GM12872 (cell line): Measurements from ENCODE around the gene RAD9A.

Experiments used
- TF ChIP-seq, protein P1 (sequence below): IDR thresholded peaks from 3 replicates; pipeline ENCODE4 v1.5.1; 2011; ENCODE audit warnings: low read depth, mild to moderate bottlenecking, low read length, moderate library complexity; ENCODE audit not compliant: insufficient read depth

RAD9A gene

DNA sequence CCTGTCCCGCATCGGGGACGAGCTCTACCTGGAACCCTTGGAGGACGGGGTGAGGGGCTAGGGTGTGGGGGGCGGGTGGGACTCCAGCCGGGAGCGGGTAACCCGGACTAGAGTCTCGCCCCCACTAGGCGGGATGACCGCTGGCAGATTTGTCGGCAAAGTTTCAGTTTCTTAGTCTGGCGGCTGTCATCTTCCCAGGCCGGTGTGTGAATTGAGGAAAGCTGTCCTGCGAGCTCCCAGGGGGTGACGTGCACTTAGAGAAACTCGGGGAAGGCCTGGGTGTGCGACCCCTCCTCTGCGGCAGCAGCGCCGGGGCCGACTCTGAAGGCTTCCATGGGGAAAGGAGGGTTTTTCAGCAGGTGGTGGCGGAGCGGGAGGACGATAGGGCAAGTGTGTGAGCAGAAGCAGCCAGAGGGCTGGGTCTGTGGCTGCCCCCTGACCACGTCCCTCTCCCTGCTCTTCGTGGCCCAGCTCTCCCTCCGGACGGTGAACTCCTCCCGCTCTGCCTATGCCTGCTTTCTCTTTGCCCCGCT, 463 bp downstream of the RAD9A start:
- TF ChIP-seq, protein P1, sequence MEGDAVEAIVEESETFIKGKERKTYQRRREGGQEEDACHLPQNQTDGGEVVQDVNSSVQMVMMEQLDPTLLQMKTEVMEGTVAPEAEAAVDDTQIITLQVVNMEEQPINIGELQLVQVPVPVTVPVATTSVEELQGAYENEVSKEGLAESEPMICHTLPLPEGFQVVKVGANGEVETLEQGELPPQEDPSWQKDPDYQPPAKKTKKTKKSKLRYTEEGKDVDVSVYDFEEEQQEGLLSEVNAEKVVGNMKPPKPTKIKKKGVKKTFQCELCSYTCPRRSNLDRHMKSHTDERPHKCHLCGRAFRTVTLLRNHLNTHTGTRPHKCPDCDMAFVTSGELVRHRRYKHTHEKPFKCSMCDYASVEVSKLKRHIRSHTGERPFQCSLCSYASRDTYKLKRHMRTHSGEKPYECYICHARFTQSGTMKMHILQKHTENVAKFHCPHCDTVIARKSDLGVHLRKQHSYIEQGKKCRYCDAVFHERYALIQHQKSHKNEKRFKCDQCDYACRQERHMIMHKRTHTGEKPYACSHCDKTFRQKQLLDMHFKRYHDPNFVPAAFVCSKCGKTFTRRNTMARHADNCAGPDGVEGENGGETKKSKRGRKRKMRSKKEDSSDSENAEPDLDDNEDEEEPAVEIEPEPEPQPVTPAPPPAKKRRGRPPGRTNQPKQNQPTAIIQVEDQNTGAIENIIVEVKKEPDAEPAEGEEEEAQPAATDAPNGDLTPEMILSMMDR = no peak

DNA sequence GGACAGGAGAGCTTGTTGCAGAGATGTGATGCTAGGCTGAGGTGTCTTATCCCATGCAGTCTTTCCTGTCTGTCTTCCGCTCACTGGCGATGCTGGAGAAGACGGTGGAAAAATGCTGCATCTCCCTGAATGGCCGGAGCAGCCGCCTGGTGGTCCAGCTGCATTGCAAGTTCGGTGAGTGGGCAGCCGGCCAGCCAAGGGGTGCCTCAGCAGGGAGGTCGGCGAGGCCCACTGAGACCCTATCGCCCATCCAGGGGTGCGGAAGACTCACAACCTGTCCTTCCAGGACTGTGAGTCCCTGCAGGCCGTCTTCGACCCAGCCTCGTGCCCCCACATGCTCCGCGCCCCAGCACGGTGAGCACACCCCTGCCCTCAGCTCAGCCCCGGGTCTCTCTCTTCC, 1.7 kb downstream of the RAD9A start:
- TF ChIP-seq, protein P1 = no peak

DNA sequence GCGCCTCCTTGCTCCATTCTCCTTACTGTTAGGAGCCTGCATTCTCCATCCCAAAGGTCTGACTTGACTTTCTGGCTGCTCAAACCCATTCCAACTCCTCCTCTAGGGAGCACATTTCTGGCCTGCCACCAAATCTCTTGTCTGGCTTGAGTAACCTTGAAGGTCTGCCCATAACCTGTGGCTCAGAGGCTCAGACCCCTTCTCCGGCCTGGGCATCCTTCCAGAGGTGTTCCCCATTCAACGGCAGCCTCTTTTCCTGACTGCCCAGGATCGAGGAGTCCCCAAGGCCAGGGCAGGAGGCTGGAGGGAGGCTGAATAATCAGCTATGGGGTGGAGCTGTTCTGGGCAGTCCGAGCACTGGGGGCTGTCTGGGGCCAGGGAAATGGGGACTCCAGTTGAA, 2.2 kb downstream of the RAD9A start:
- TF ChIP-seq, protein P1 = no peak

DNA sequence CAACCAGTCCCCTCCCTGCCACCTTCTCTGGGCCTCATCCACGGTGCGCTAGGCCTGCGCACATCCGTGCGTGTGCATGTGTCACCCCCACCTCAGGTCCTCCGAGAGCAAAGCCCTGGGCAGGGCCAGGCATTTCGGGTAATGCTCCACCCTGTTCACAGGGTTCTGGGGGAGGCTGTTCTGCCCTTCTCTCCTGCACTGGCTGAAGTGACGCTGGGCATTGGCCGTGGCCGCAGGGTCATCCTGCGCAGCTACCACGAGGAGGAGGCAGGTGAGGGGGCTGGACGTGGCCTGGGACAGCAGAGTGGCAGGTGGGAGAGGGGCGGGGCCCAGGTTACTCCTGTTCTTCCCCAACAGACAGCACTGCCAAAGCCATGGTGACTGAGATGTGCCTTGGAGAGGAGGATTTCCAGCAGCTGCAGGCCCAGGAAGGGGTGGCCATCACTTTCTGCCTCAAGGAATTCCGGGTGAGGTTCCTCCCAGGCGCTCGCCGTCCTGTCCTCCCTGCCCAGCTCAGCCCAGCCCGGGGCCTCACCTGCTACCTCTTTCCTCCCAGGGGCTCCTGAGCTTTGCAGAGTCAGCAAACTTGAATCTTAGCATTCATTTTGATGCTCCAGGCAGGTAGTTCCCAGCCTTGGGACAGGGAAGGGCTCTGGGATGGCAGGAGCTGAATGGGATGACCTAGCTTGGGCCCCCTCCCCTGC, 3.9 kb downstream of the RAD9A start:
- TF ChIP-seq, protein P1 = no peak

DNA sequence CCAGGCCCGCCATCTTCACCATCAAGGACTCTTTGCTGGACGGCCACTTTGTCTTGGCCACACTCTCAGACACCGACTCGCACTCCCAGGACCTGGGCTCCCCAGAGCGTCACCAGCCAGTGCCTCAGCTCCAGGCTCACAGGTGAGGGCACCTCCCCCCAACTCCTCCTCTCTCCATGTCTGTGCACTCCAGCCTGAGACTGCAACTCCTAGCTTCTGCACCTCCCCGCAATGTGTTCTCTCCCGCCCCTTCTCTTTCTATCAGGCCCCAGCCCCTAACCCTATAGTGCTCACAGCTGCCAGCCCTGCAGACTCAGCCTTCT, 4.4 kb downstream of the RAD9A start:
- TF ChIP-seq, protein P1 = no peak

DNA sequence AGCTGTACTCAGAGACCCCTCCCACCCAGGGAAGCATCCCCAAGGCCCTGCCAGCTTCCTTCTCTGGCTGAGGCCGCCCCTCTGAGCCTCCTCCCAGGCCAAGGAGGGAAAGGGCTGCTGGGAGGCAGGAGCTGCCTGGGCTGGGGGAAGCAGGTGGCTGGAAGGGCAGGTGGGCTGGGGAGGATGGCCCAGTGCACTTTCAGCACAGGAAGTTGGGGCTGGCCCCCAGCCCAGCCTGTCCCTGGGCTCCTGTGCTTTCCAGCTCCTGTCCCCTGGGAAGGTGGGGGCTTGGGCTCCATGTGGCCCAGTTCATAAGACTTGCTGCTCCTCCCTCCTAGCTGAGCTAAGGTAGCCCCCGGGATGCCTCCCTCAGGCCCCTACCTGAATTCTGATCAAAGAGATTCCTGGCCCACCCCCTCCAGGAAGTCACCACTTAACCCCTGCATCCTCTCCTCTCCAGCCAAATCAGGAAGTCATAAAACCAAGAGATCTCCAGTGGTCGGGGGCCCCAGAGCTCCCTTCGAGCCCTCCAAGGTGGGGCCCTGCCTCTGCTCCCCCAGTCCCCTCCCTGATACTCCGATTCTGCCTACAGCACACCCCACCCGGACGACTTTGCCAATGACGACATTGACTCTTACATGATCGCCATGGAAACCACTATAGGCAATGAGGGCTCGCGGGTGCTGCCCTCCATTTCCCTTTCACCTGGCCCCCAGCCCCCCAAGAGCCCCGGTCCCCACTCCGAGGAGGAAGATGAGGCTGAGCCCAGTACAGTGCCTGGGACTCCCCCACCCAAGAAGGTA, 5.0 kb downstream of the RAD9A start:
- TF ChIP-seq, protein P1 = no peak

DNA sequence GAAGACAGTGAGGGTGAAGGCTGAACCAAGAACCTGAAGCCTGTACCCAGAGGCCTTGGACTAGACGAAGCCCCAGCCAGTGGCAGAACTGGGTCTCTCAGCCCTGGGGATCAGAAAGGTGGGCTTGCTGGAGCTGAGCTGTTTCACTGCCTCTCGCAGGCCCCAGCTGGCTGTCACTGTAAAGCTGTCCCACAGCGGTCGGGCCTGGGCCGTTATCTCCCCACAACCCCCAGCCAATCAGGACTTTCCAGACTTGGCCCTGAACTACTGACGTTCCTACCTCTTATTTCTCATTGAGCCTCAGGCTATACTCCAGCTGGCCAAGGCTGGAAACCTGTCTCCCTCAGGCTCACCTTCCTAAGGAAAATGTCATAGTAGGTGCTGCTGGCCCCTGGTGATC, 5.8 kb downstream of the RAD9A start:
- TF ChIP-seq, protein P1 = no peak
